ENCODE data around the gene ACER3.

ACER3 gene

GRCh38 chr11:77035039-77035438 lies 174.3 kb downstream of the ACER3 start:
- no peak overlapping the region for H2BK5ac ChIP-seq (ENCODE audit: low read length)
- H3K9me3 ChIP-seq (replicated peaks in 1 of 2; ENCODE audit: control insufficient read depth in 2 of 2, insufficient read depth in 1 of 2, low read depth in 1 of 2, low read length in 2 of 2), result peaks cover 0 to 6% of the 10 kb centered on the region in 2 donors
- no peak overlapping the region for H2BK120ac ChIP-seq (ENCODE audit: low read depth, low read length)
- no peak overlapping the region for H3K23ac ChIP-seq (ENCODE audit: low read depth, low read length, poor library complexity)
- no peak overlapping the region for H2AFZ ChIP-seq (ENCODE audit: low read length)
- WGBS, 2 donors (ENCODE audit: extremely low coverage in 2 of 2, insufficient read length in 2 of 2, insufficient replicate concordance in 1 of 2), result no CpG with 5 or more reads among the region's 2 CpGs
- H3K14ac ChIP-seq (ENCODE audit: low read length), result no peak overlapping the region
- peaks cover 0 to 3% of the 10 kb centered on the region in 2 donors for H3K4me1 ChIP-seq (ENCODE audit: control insufficient read depth in 2 of 2, insufficient read depth in 1 of 2, low read depth in 1 of 2, low read length in 2 of 2)
- no peak overlapping the region for H3K9ac ChIP-seq (ENCODE audit: low read depth, low read length, poor library complexity)
- no peak overlapping the region for H2BK12ac ChIP-seq (ENCODE audit: low read length)
- no peak overlapping the region for H2AK5ac ChIP-seq (ENCODE audit: low read depth, low read length)
- H3K27ac ChIP-seq (replicated peaks; ENCODE audit: low read length), result no peak overlapping the region
- no peak overlapping the region for H3K4me3 ChIP-seq (ENCODE audit: low read length in 2 of 2)
- H2BK15ac ChIP-seq (ENCODE audit: low read length), result no peak overlapping the region
- no peak overlapping the region for H4K91ac ChIP-seq (ENCODE audit: low read depth, low read length, poor library complexity)
- no peaks in the 10 kb centered on the region for H3K79me1 ChIP-seq (ENCODE audit: low read depth, low read length)
- H3K36me3 ChIP-seq (replicated peaks in 1 of 2; ENCODE audit: control insufficient read depth in 2 of 2, insufficient read depth in 2 of 2, low read length in 2 of 2), result no peaks in the 10 kb centered on the region
- peaks cover 2 to 35% (median 17%) of the 10 kb centered on the region in 3 experiments for H3K27me3 ChIP-seq (ENCODE audit: control insufficient read depth in 3 of 3, insufficient read depth in 3 of 3, low read depth in 1 of 3, low read length in 3 of 3)
- H3K18ac ChIP-seq (ENCODE audit: low read length), result no peak overlapping the region
- DNase-seq (ENCODE audit: low spot score), result no peak
- no peak overlapping the region for H4K8ac ChIP-seq (ENCODE audit: low read depth, low read length)
- no peak overlapping the region for H3K4ac ChIP-seq (ENCODE audit: low read length)
- H3K4me2 ChIP-seq (ENCODE audit: insufficient read depth, low read length, poor library complexity, severe bottlenecking), result no peak overlapping the region

GRCh38 chr11:77035580-77035979 lies 174.9 kb downstream of the ACER3 start:
- no peak overlapping the region for H3K4me3 ChIP-seq (ENCODE audit: low read length in 2 of 2)
- no peak overlapping the region for H2BK120ac ChIP-seq (ENCODE audit: low read depth, low read length)
- peaks cover 0 to 4% of the 10 kb centered on the region in 2 donors for H3K4me1 ChIP-seq (ENCODE audit: control insufficient read depth in 2 of 2, insufficient read depth in 1 of 2, low read depth in 1 of 2, low read length in 2 of 2)
- no peak overlapping the region for H4K8ac ChIP-seq (ENCODE audit: low read depth, low read length)
- H3K36me3 ChIP-seq (replicated peaks in 1 of 2; ENCODE audit: control insufficient read depth in 2 of 2, insufficient read depth in 2 of 2, low read length in 2 of 2), result no peaks in the 10 kb centered on the region
- no peaks in the 10 kb centered on the region for H3K79me1 ChIP-seq (ENCODE audit: low read depth, low read length)
- peaks cover 7 to 36% (median 23%) of the 10 kb centered on the region in 3 experiments for H3K27me3 ChIP-seq (ENCODE audit: control insufficient read depth in 3 of 3, insufficient read depth in 3 of 3, low read depth in 1 of 3, low read length in 3 of 3)
- no peak overlapping the region for H2AFZ ChIP-seq (ENCODE audit: low read length)
- H3K14ac ChIP-seq (ENCODE audit: low read length), result no peak overlapping the region
- H3K27ac ChIP-seq (replicated peaks; ENCODE audit: low read length), result no peak overlapping the region
- H2BK5ac ChIP-seq (ENCODE audit: low read length), result no peak overlapping the region
- no peak overlapping the region for H3K4me2 ChIP-seq (ENCODE audit: insufficient read depth, low read length, poor library complexity, severe bottlenecking)
- no peak overlapping the region for H4K91ac ChIP-seq (ENCODE audit: low read depth, low read length, poor library complexity)
- no peak for DNase-seq (ENCODE audit: low spot score)
- no peak overlapping the region for H3K4ac ChIP-seq (ENCODE audit: low read length)
- no peak overlapping the region for H3K23ac ChIP-seq (ENCODE audit: low read depth, low read length, poor library complexity)
- no peak overlapping the region for H2AK5ac ChIP-seq (ENCODE audit: low read depth, low read length)
- no peak overlapping the region for H3K9ac ChIP-seq (ENCODE audit: low read depth, low read length, poor library complexity)
- WGBS, 2 donors (ENCODE audit: extremely low coverage in 2 of 2, insufficient read length in 2 of 2, insufficient replicate concordance in 1 of 2), result no CpG with 5 or more reads among the region's 5 CpGs
- no peak overlapping the region for H3K18ac ChIP-seq (ENCODE audit: low read length)
- no peak overlapping the region for H2BK12ac ChIP-seq (ENCODE audit: low read length)
- H3K9me3 ChIP-seq (replicated peaks in 1 of 2; ENCODE audit: control insufficient read depth in 2 of 2, insufficient read depth in 1 of 2, low read depth in 1 of 2, low read length in 2 of 2), result peaks cover 0 to 12% of the 10 kb centered on the region in 2 donors
- H2BK15ac ChIP-seq (ENCODE audit: low read length), result no peak overlapping the region

- peaks cover 0 to 15% of the 10 kb centered on the region in 2 donors for H3K9me3 ChIP-seq (replicated peaks in 1 of 2; ENCODE audit: control insufficient read depth in 2 of 2, insufficient read depth in 1 of 2, low read depth in 1 of 2, low read length in 2 of 2)
- no peak for DNase-seq (ENCODE audit: low spot score)
- H3K18ac ChIP-seq (ENCODE audit: low read length), result no peak overlapping the region
- H3K79me1 ChIP-seq (ENCODE audit: low read depth, low read length), result no peaks in the 10 kb centered on the region
- no peak overlapping the region for H3K27ac ChIP-seq (replicated peaks; ENCODE audit: low read length)
- no peak overlapping the region for H2AK5ac ChIP-seq (ENCODE audit: low read depth, low read length)
- no peak overlapping the region for H2AFZ ChIP-seq (ENCODE audit: low read length)
- no CpG with 5 or more reads among the region's 5 CpGs for WGBS, 2 donors (ENCODE audit: extremely low coverage in 2 of 2, insufficient read length in 2 of 2, insufficient replicate concordance in 1 of 2)
- no peak overlapping the region for H3K9ac ChIP-seq (ENCODE audit: low read depth, low read length, poor library complexity)
- no peak overlapping the region for H4K8ac ChIP-seq (ENCODE audit: low read depth, low read length)
- H2BK15ac ChIP-seq (ENCODE audit: low read length), result no peak overlapping the region
- H3K4ac ChIP-seq (ENCODE audit: low read length), result no peak overlapping the region
- H3K4me1 ChIP-seq (ENCODE audit: control insufficient read depth in 2 of 2, insufficient read depth in 1 of 2, low read depth in 1 of 2, low read length in 2 of 2), result peaks cover 0 to 4% of the 10 kb centered on the region in 2 donors
- no peak overlapping the region for H3K4me3 ChIP-seq (ENCODE audit: low read length in 2 of 2)
- H2BK120ac ChIP-seq (ENCODE audit: low read depth, low read length), result no peak overlapping the region
- no peaks in the 10 kb centered on the region for H3K36me3 ChIP-seq (replicated peaks in 1 of 2; ENCODE audit: control insufficient read depth in 2 of 2, insufficient read depth in 2 of 2, low read length in 2 of 2)
- no peak overlapping the region for H3K23ac ChIP-seq (ENCODE audit: low read depth, low read length, poor library complexity)
- H3K4me2 ChIP-seq (ENCODE audit: insufficient read depth, low read length, poor library complexity, severe bottlenecking), result no peak overlapping the region
- no peak overlapping the region for H3K14ac ChIP-seq (ENCODE audit: low read length)
- H2BK12ac ChIP-seq (ENCODE audit: low read length), result no peak overlapping the region
- H4K91ac ChIP-seq (ENCODE audit: low read depth, low read length, poor library complexity), result no peak overlapping the region
- H3K27me3 ChIP-seq (ENCODE audit: control insufficient read depth in 3 of 3, insufficient read depth in 3 of 3, low read depth in 1 of 3, low read length in 3 of 3), result peaks cover 7 to 36% (median 29%) of the 10 kb centered on the region in 3 experiments
- H2BK5ac ChIP-seq (ENCODE audit: low read length), result no peak overlapping the region
Measured at GRCh38 chr11:77036398-77036797, 175.7 kb downstream of the ACER3 start.

DNA sequence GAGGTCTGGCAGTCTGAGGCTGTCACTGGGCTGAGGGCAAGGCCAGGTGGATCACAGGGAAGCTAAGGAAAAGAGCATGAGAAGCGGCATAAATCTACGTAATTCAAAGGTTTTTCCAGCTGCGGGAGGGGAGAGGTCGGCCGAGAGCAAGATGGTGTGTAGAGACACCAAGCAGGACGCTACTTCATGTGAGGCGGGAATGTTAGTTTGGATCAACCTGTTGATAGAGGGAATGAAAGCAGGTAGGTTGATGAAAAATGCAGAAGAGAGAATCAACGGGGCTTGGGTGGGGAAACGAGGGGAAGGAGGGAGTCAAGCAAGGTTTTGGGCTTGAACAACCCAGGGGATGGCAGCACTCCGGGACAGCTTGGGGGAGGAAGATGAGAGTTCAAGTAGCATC lies 176.3 kb downstream of the ACER3 start:
- Histone ChIP-seq H3K4me3 (ENCODE audit: low read length in 2 of 2) (no peak overlapping the region), H2BK15ac (ENCODE audit: low read length) (no peak overlapping the region), H4K91ac (ENCODE audit: low read depth, low read length, poor library complexity) (no peak overlapping the region), H3K23ac (ENCODE audit: low read depth, low read length, poor library complexity) (no peak overlapping the region), H4K8ac (ENCODE audit: low read depth, low read length) (no peak overlapping the region), H3K14ac (ENCODE audit: low read length) (no peak overlapping the region), H3K18ac (ENCODE audit: low read length) (no peak overlapping the region), H2AFZ (ENCODE audit: low read length) (no peak overlapping the region), H3K4me2 (ENCODE audit: insufficient read depth, low read length, poor library complexity, severe bottlenecking) (no peak overlapping the region), H3K27ac (replicated peaks; ENCODE audit: low read length) (no peak overlapping the region), H3K79me1 (ENCODE audit: low read depth, low read length) (no peaks in the 10 kb centered on the region), H2BK12ac (ENCODE audit: low read length) (no peak overlapping the region), H3K27me3 (ENCODE audit: control insufficient read depth in 3 of 3, insufficient read depth in 3 of 3, low read depth in 1 of 3, low read length in 3 of 3) (peaks cover 7 to 36% (median 29%) of the 10 kb centered on the region in 3 experiments), H2BK5ac (ENCODE audit: low read length) (no peak overlapping the region), H2AK5ac (ENCODE audit: low read depth, low read length) (no peak overlapping the region), H3K9me3 (replicated peaks in 1 of 2; ENCODE audit: control insufficient read depth in 2 of 2, insufficient read depth in 1 of 2, low read depth in 1 of 2, low read length in 2 of 2) (peaks cover 0 to 15% of the 10 kb centered on the region in 2 donors), H3K4ac (ENCODE audit: low read length) (no peak overlapping the region), H3K4me1 (ENCODE audit: control insufficient read depth in 2 of 2, insufficient read depth in 1 of 2, low read depth in 1 of 2, low read length in 2 of 2) (peaks cover 0 to 4% of the 10 kb centered on the region in 2 donors), H3K9ac (ENCODE audit: low read depth, low read length, poor library complexity) (no peak overlapping the region), H2BK120ac (ENCODE audit: low read depth, low read length) (no peak overlapping the region), H3K36me3 (replicated peaks in 1 of 2; ENCODE audit: control insufficient read depth in 2 of 2, insufficient read depth in 2 of 2, low read length in 2 of 2) (no peaks in the 10 kb centered on the region)
- no CpG with 5 or more reads among the region's 10 CpGs for WGBS, 2 donors (ENCODE audit: extremely low coverage in 2 of 2, insufficient read length in 2 of 2, insufficient replicate concordance in 1 of 2)
- no peak for DNase-seq (ENCODE audit: low spot score)
